Astrocyte (in vitro differentiated cells and primary cell): ENCODE results near the gene FRMD6.

Source experiments
- EZH2 ChIP-seq: IDR thresholded peaks from 2 replicates; pipeline ENCODE4 v1.6.1; 2012; ENCODE audit warnings: mild to moderate bottlenecking, low read length, inconsistent platforms; ENCODE audit not compliant: insufficient read depth
- TF ChIP-seq, protein P1 (sequence below): IDR thresholded peaks from 2 replicates; pipeline ENCODE4 v1.5.1; 2011; ENCODE audit warnings: low read depth, mild to moderate bottlenecking, inconsistent platforms, low read length, moderate library complexity; ENCODE audit not compliant: insufficient read depth

DNA sequence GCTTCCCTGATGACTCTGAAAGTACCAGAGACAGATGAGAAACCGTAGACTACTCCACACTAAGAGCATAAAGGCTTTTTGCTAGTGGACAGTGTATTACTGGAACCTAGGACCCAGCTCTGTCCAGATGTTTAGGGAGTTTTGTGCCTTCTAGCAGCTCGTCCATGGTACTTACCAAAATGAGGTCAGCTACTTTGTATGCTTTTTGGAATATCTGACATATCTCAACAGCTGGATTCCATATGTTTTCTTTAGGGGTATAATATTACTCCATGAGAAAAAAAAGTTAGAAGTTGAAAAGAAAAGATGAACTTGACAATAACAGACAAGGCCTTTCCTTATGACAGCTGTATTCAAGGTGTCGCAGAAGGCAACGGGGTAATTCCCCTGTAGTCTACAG is 32.1 kb upstream of the FRMD6 start:
- TF ChIP-seq, protein P1, sequence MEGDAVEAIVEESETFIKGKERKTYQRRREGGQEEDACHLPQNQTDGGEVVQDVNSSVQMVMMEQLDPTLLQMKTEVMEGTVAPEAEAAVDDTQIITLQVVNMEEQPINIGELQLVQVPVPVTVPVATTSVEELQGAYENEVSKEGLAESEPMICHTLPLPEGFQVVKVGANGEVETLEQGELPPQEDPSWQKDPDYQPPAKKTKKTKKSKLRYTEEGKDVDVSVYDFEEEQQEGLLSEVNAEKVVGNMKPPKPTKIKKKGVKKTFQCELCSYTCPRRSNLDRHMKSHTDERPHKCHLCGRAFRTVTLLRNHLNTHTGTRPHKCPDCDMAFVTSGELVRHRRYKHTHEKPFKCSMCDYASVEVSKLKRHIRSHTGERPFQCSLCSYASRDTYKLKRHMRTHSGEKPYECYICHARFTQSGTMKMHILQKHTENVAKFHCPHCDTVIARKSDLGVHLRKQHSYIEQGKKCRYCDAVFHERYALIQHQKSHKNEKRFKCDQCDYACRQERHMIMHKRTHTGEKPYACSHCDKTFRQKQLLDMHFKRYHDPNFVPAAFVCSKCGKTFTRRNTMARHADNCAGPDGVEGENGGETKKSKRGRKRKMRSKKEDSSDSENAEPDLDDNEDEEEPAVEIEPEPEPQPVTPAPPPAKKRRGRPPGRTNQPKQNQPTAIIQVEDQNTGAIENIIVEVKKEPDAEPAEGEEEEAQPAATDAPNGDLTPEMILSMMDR, result no peak
- no peak for TF ChIP-seq EZH2
